HK-2 (cell line): ENCODE results near the gene HIBCH.
"Not testable (repeated sequence)": the region's sequence is repeated elsewhere in the genome, so short reads cannot be mapped to it uniquely, and the experiment has no call there.

Experiments used
- DNase-seq: peaks from one replicate; pipeline ENCODE4 v3.0.0-alpha.2; 2018; ENCODE audit not compliant: unreplicated experiment

The HIBCH gene

GRCh38 chr2:190343089-190343535 lies 23.5 kb upstream of the HIBCH start:
- DNase-seq = no peak

DNA sequence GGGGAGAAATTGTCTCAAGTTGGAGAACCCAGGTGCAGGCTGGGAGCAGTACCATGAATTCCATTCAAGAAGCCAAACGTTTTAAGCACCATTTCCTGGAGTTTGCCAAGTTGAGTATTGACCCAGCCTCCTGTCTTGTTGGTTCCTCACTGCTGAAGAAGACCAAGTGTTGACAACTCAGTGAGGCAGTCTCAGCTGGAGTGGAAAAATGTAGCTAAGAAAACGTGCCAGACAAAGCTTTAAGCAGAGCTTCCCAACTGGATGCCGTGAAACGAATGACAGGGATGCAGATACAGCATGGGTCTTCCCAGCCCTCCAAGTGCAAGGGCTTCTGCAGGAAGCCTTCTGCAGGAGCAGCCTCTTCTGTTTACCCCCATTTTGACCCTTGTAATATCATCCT lies 23.0 kb upstream of the HIBCH start:
- DNase-seq = no peak

GRCh38 chr2:190340369-190340768 lies 20.7 kb upstream of the HIBCH start:
- DNase-seq = no peak

DNA sequence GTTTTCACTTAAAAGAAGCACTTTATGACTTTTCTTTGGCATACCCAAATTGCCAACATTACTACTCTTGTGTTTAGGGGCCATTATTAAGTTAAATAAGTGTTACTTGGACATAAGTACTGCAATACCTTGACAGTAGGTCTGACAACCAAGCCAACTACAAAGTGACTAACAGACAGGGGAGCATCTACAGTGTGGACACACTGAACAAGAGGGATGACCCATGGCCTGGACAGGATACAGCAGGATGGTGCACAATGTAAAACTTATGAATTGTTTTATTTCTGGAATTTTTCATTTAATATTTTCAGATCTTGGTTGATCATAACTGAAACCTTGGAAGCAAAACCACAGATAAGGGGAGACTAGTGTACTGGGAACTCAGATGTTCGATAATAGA lies 19.8 kb upstream of the HIBCH start:
- no peak for DNase-seq

DNA sequence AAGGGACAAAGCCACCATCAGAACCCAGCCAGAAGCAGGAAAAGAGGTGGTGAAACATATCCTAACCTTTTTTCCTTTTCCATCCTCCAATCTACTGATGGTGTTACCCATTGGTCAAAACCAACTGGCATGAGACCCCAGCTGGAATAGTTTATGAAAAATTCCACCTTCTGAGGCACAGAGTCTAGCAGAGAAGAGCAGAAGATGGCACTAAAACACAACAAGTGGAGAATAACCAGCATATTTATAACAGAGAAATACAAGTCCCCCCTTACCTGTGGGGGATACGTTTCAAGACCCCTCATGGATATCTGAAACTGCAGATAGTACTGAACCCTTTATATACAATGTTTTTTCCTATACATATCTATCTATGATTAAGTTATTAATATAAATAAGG lies 18.8 kb upstream of the HIBCH start:
- no peak for DNase-seq

GRCh38 chr2:190336420-190336819 lies 16.8 kb upstream of the HIBCH start:
- DNase-seq = no peak

GRCh38 chr2:190335584-190335983 lies 16.0 kb upstream of the HIBCH start:
- not testable (repeated sequence) for DNase-seq

DNA sequence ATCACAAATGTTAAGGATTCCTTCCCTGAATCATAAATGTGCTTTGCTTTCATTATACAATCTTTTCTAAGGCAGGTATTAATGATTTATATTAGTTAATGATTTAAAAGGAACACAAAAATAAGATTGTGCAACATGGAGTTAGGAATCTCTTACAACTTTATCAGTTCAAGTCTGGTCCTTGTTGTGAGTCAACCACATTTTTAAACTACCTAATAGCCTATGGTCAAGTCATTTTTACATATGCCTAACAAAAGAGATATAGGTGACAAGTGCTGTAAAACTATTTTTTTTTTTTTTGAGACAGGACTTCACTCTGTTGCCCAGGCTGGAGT lies 15.6 kb upstream of the HIBCH start:
- no peak for DNase-seq

- DNase-seq = no peak
Observed at GRCh38 chr2:190334479-190335224, 15.0 kb upstream of the HIBCH start.

- DNase-seq = no peak
Observed at GRCh38 chr2:190333928-190334327, 14.3 kb upstream of the HIBCH start.

- no peak for DNase-seq
Observed at GRCh38 chr2:190333395-190333794, 13.8 kb upstream of the HIBCH start.

DNA sequence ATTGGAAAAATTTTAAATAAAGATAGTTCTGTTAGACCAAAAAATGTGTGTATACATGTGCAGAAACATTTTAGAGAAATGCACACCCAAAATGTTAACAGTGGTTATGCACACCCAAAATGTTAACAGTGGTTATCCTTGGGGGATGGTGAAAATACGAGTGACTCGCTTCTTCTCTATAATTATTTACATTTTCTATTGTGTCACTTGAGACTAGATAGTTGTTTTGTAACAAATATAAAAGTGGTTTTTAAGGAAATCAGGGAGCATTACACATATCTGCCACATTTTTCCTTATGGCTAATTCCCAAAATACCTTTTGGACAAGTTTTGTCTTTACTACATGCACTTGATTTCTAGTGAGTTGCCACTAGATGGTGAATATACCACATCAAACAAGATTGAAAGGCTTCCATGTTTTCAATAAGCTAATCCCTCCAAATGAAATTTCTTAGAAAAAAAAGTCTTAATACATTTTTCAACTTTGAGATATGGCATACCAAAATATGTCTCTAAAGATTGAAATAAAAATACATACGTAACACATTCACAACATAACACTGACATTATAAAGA lies 9.0 kb upstream of the HIBCH start:
- no peak for DNase-seq

DNA sequence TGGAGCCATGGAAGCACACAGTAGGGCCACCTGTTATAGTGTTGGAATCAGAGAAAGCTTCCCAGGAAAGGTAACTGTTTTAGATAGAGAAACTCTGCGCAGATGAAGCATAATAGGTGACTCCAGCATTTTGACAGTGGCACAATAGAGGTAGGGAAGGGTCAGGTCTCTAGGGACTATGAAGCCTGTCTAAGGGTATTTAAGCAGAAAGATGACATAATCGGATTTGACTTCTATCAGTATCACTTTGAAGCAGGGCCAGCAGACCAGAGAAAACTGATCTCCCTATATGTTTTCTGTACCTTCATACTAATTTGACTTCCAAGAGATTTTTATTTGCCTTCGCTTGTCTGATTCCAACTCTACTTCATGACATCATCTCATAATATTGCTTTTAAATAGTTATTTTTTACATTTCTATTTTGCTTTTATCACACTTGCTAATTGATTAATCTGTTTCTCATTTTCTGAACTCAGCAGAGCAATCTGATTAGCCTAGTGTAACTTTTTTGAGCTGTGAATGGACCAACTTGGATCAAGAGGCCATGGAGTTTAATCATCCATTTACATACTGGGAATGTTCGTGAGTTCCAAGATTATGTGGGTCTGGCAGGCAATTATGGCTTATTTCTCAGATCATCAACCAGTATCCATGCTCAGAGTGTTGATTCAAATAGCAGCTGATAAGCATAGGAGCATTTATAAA lies 8.4 kb upstream of the HIBCH start:
- DNase-seq = no peak

DNA sequence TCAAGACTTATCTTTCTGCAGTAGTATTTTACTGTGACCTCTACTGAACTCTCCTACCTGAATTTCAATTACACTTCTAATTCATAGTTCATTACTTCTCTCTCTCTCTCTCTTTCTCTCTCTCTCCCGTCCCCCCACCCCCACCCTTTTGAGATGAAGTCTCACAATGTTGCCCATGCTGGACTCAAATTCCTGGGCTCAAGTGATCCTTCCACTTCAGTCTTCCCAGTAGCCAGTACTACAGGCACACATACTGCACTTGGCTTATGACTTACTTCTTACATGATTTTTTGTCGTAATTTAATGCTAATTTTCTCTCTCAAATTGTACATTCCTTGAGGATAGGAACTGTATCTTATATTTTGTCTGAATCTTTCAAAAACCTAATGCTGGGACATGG lies 6.0 kb upstream of the HIBCH start:
- DNase-seq = no peak

DNA sequence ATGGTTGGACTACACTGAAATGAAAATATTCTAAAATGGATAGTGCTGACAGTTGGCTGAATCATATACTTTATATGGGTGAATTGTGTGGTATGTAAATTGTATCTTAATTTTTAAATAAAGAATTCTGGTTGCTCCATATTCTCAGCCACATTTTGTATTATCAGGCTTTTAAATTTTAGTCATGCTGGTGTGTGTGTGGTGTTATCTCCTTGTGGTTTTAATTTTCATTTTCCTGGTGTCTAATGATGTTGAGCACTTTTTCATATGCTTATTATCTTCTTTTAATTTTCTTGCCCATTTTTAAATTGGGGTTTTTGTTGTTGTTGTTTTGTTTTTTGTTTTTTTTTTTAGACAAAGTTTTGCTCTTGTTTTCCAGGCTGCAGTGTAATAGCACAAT lies 3.8 kb upstream of the HIBCH start:
- no peak for DNase-seq

DNA sequence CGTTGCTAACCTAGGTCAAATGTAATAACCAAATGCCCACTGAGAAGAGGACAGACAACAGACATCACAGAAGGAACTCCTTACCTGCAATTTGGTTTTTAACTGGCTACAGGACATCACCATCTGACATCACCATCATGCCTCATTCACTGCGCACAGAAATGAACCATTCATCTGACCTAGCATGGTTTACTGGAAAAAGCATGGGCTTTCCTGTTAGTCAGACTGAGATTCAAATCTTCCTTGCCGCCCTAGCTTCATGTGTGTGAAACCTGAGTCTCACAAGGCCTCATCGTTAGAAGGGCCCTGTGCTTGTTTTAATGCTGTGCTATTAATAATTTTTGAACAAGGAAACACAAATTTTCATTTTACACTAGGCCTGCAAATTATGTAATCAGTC lies 1.1 kb upstream of the HIBCH start:
- DNase-seq = no peak

GRCh38 chr2:190318931-190319554 lies 583 bp downstream of the HIBCH start:
- no peak for DNase-seq

GRCh38 chr2:190318514-190318913 lies 1.1 kb downstream of the HIBCH start:
- no peak for DNase-seq

GRCh38 chr2:190315273-190315672 lies 4.4 kb downstream of the HIBCH start:
- DNase-seq = no peak

GRCh38 chr2:190313880-190314279 lies 5.7 kb downstream of the HIBCH start:
- no peak for DNase-seq

GRCh38 chr2:190312635-190313025 lies 7.0 kb downstream of the HIBCH start:
- not testable (repeated sequence) for DNase-seq

DNA sequence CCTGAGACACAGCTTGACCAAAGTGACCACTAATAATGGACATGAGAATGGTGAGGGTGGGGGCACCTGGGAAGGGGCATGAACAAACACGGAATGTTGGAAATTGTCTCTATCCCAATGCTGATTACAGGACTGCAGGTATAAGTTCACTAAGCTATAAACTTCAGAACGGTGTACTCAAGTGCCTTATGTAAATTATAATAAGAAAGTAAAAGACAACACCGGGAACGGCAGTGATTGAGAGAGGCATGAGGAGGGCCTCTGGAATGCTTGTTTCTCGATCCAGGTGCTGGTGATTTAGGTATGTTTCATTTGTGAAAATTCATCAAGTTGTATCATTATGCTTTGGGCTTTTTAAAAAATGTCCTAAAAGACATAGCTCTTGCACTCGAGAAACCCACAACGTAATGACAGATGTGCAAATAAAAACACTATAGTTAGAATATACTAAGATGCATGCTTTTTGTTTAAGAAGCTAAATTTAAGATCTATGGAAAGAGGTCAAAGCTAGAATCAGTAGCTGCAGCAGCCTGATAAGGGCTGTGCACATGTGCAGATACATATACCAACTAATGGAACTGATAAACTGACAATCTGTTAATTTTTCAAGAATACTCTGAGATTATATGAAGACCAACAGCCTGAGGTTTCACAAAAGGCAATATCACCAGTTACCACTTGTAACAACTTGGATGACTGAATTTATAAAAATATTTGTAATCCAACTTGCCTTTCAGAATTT lies 7.6 kb downstream of the HIBCH start:
- DNase-seq = no peak
